Ishikawa (cell line): ENCODE data around the gene LMAN2.

Experiments used
- CEBPB ChIP-seq: IDR thresholded peaks from 2 replicates; pipeline ENCODE4 v1.6.1; 2012
- CREB1 ChIP-seq: IDR thresholded peaks from 2 replicates; pipeline ENCODE4 v1.6.1; 2012; ENCODE audit warnings: low read depth
- EGR1 ChIP-seq: IDR thresholded peaks from 2 replicates; pipeline ENCODE4 v1.6.1; 2012
- EP300 ChIP-seq: IDR thresholded peaks from 2 replicates; pipeline ENCODE4 v1.6.1; 2012; ENCODE audit warnings: borderline replicate concordance
- FOXM1 ChIP-seq: IDR thresholded peaks from 2 replicates; pipeline ENCODE4 v1.6.1; 2012; ENCODE audit warnings: low read depth, borderline replicate concordance
- NFIC ChIP-seq: IDR thresholded peaks from 2 replicates; pipeline ENCODE4 v1.6.1; 2012
- RAD21 ChIP-seq: IDR thresholded peaks from 2 replicates; pipeline ENCODE4 v1.6.1; 2012; ENCODE audit warnings: low read depth
- REST ChIP-seq: IDR thresholded peaks from 2 replicates; pipeline ENCODE4 v1.6.1; 2012; ENCODE audit warnings: low read depth, mild to moderate bottlenecking
- TAF1 ChIP-seq: IDR thresholded peaks from 2 replicates; pipeline ENCODE4 v1.6.1; 2012; ENCODE audit warnings: low read depth, mild to moderate bottlenecking
- TCF12 ChIP-seq: IDR thresholded peaks from 2 replicates; pipeline ENCODE4 v1.6.1; 2012; ENCODE audit warnings: low read depth
- TEAD4 ChIP-seq: IDR thresholded peaks from 2 replicates; pipeline ENCODE4 v1.6.1; 2012
- YY1 ChIP-seq: IDR thresholded peaks from 2 replicates; pipeline ENCODE4 v1.6.1; 2012; ENCODE audit warnings: low read depth
- ZBTB7A ChIP-seq: IDR thresholded peaks from 2 replicates; pipeline ENCODE4 v1.6.1; 2012; ENCODE audit warnings: low read depth
- TF ChIP-seq, protein P1 (sequence below): IDR thresholded peaks from 2 replicates; pipeline ENCODE4 v1.6.1; 2012
- TF ChIP-seq, protein P2 (sequence below): IDR thresholded peaks from 2 replicates; pipeline ENCODE4 v1.6.1; 2012

LMAN2 gene

DNA sequence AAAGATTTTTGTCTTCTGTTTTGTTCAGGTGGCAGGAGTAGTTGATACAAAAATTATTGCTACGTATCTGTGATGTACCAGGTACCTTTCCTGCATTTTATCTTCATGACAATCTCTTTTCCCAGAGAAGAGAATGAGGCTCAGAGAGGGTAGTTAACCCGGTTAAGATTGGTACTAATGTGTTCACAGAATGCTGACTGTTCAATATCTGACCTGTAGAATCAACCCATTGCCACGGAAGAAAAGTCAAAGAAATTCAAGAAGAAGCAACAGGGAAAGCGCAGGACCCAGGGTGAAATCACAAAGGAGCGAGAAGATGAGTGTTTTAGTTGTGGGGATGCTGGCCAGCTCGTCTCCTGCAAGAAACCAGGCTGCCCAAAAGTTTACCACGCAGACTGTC is 59.7 kb downstream of the LMAN2 start:
- TF ChIP-seq TAF1 (no peak), YY1 (no peak), NFIC (no peak)

GRCh38 chr5:177290816-177291596 is 60.5 kb downstream of the LMAN2 start:
- TF ChIP-seq NFIC (no peak), EP300 (no peak), REST (no peak), EGR1 (no peak), RAD21 (no peak), ZBTB7A (no peak), TCF12 (no peak), TEAD4 (no peak)
- TF ChIP-seq, protein P1, sequence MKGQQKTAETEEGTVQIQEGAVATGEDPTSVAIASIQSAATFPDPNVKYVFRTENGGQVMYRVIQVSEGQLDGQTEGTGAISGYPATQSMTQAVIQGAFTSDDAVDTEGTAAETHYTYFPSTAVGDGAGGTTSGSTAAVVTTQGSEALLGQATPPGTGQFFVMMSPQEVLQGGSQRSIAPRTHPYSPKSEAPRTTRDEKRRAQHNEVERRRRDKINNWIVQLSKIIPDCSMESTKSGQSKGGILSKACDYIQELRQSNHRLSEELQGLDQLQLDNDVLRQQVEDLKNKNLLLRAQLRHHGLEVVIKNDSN = no peak
- TF ChIP-seq, protein P2, sequence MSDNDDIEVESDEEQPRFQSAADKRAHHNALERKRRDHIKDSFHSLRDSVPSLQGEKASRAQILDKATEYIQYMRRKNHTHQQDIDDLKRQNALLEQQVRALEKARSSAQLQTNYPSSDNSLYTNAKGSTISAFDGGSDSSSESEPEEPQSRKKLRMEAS = no peak

- TF ChIP-seq EGR1 = no peak
- no peak for TF ChIP-seq CREB1
- TF ChIP-seq TAF1 = no peak
- TF ChIP-seq TEAD4 = no peak
- TF ChIP-seq, protein P2 = no peak
- no peak for TF ChIP-seq FOXM1
- no peak for TF ChIP-seq NFIC
- TF ChIP-seq CEBPB = no peak
- TF ChIP-seq, protein P1 = no peak
- no peak for TF ChIP-seq RAD21
- TF ChIP-seq YY1 = no peak
- no peak for TF ChIP-seq REST
- TF ChIP-seq ZBTB7A = no peak
- TF ChIP-seq TCF12 = no peak
- no peak for TF ChIP-seq EP300
Observed at GRCh38 chr5:177288191-177288590, 63.3 kb downstream of the LMAN2 start.
